OCI-M1 (cell line): Measurements from ENCODE around the gene BMP3.
A peak's percentile ranks its signal among the peaks of the same experiment; 100 is the strongest.
"Not testable (repeated sequence)": the region's sequence is repeated elsewhere in the genome, so short reads cannot be mapped to it uniquely, and the experiment has no call there.

Source experiments
- DNase-seq: peaks from one replicate; lab custom pipeline; 2025; lab: John Stamatoyannopoulos, UW

The BMP3 gene

GRCh38 chr4:81030061-81030980 lies at the start of gene BMP3:
TSS of gene BMP3 (plus strand) at chr4:81030708. CDS start at chr4:81031285, 577 bp downstream.
- peak; percentile 27 for DNase-seq

- no peak for DNase-seq
These were observed 44.5 kb upstream of the BMP3 start for GRCh38 chr4:80986011-80986410.

- peak; percentile 77 for DNase-seq
These were observed 40.5 kb upstream of the BMP3 start for GRCh38 chr4:80989921-80990544.

GRCh38 chr4:80990851-80991250 lies 39.7 kb upstream of the BMP3 start:
- no peak for DNase-seq

- no peak for DNase-seq
These were observed 30.6 kb upstream of the BMP3 start for GRCh38 chr4:80999943-81000342.

GRCh38 chr4:81003597-81004111 lies 26.9 kb upstream of the BMP3 start:
- DNase-seq: peak; percentile 7

- DNase-seq: no peak
These were observed 23.1 kb upstream of the BMP3 start for GRCh38 chr4:81007417-81007816.

- not testable (repeated sequence) for DNase-seq
These were observed 13.9 kb upstream of the BMP3 start for GRCh38 chr4:81016566-81016965.

GRCh38 chr4:81019006-81019405 lies 11.5 kb upstream of the BMP3 start:
- peak; percentile 6 for DNase-seq

GRCh38 chr4:81021142-81021944 lies 9.2 kb upstream of the BMP3 start:
- DNase-seq: no peak

GRCh38 chr4:81021981-81022380 lies 8.5 kb upstream of the BMP3 start:
- DNase-seq: no peak

- no peak for DNase-seq
These were observed 7.0 kb upstream of the BMP3 start for GRCh38 chr4:81023484-81023883.

GRCh38 chr4:81030981-81031791 lies 678 bp downstream of the BMP3 start:
- no peak for DNase-seq

GRCh38 chr4:81031796-81032551 lies 1.5 kb downstream of the BMP3 start:
- DNase-seq: no peak

- no peak for DNase-seq
These were observed 2.5 kb downstream of the BMP3 start for GRCh38 chr4:81032771-81033684.

GRCh38 chr4:81038636-81039350 lies 8.3 kb downstream of the BMP3 start:
- no peak for DNase-seq

GRCh38 chr4:81039351-81039972 lies 9.0 kb downstream of the BMP3 start:
- DNase-seq: peak; percentile 47

- peak; percentile 72 for DNase-seq
These were observed 9.6 kb downstream of the BMP3 start for GRCh38 chr4:81040012-81040659.
